Effector memory CD4-positive, alpha-beta T cell (primary cell): ENCODE results near the gene FAM131A.

Experiments
- DNase-seq, 3 donors: peaks; one replicate each; pipeline ENCODE4 v3.0.0-alpha.2; 2020
- H3K27ac ChIP-seq: 2 replicates; pipeline ENCODE4 v1.7.0; 2013; ENCODE audit warnings: mild to moderate bottlenecking, low read length, moderate library complexity; ENCODE audit not compliant: insufficient read depth, poor library complexity, severe bottlenecking
- H3K27me3 ChIP-seq: replicated peaks from 2 replicates; pipeline ENCODE4 v1.7.0; 2013; ENCODE audit warnings: mild to moderate bottlenecking, low read length; ENCODE audit not compliant: insufficient read depth, control insufficient read depth, poor library complexity, severe bottlenecking
- H3K36me3 ChIP-seq: 2 replicates; pipeline ENCODE4 v1.7.0; 2013; ENCODE audit warnings: mild to moderate bottlenecking, low read length, moderate library complexity; ENCODE audit not compliant: control insufficient read depth, insufficient read depth
- H3K4me1 ChIP-seq: 2 replicates; pipeline ENCODE4 v1.7.0; 2013; ENCODE audit warnings: low read length, mild to moderate bottlenecking; ENCODE audit not compliant: control insufficient read depth, insufficient read depth, poor library complexity, severe bottlenecking
- H3K4me3 ChIP-seq: 2 replicates; pipeline ENCODE4 v1.7.0; 2013; ENCODE audit warnings: low read length, low read depth, mild to moderate bottlenecking; ENCODE audit not compliant: insufficient read depth, poor library complexity, severe bottlenecking
- H3K9me3 ChIP-seq: 2 replicates; pipeline ENCODE4 v1.7.0; 2013; ENCODE audit warnings: mild to moderate bottlenecking, low read length, moderate library complexity; ENCODE audit not compliant: control insufficient read depth

The FAM131A gene

GRCh38 chr3:184332370-184333090, 4.9 kb upstream of the FAM131A start:
- Histone ChIP-seq H3K4me3 (no peak overlapping the region), H3K27me3 (no peaks in the 10 kb centered on the region), H3K36me3 (peaks cover 62% of the 10 kb centered on the region), H3K9me3 (no peaks in the 10 kb centered on the region), H3K27ac (no peak overlapping the region), H3K4me1 (peaks cover 13% of the 10 kb centered on the region)
- DNase-seq, result no peak

GRCh38 chr3:184333190-184333589, 4.2 kb upstream of the FAM131A start:
- no peak for DNase-seq
- Histone ChIP-seq H3K9me3 (no peaks in the 10 kb centered on the region), H3K4me1 (peaks cover 13% of the 10 kb centered on the region), H3K36me3 (peaks cover 55% of the 10 kb centered on the region), H3K27me3 (no peaks in the 10 kb centered on the region), H3K27ac (no peak overlapping the region), H3K4me3 (no peak overlapping the region)

GRCh38 chr3:184333700-184334099, 3.7 kb upstream of the FAM131A start:
- no peak for DNase-seq
- Histone ChIP-seq H3K4me3 (no peak overlapping the region), H3K4me1 (peaks cover 13% of the 10 kb centered on the region), H3K9me3 (no peaks in the 10 kb centered on the region), H3K27ac (peak overlapping the region; percentile 13), H3K27me3 (no peaks in the 10 kb centered on the region), H3K36me3 (peaks cover 50% of the 10 kb centered on the region)

GRCh38 chr3:184334470-184335158, 2.8 kb upstream of the FAM131A start:
- peaks cover 13% of the 10 kb centered on the region for H3K4me1 ChIP-seq

GRCh38 chr3:184335291-184335660, 2.1 kb upstream of the FAM131A start:
- Histone ChIP-seq H3K9me3 (no peaks in the 10 kb centered on the region), H3K36me3 (peaks cover 36% of the 10 kb centered on the region), H3K27me3 (no peaks in the 10 kb centered on the region), H3K4me3 (peak overlapping the region; percentile 62), H3K4me1 (peaks cover 13% of the 10 kb centered on the region), H3K27ac (peak overlapping the region; percentile 88)
- no peak for DNase-seq

More at GRCh38 chr3:184334470-184335158, 2.8 kb upstream of the FAM131A start:
- H3K9me3 ChIP-seq, result no peaks in the 10 kb centered on the region
- DNase-seq, result peak in 2 of 3 donors; percentile 40 to 50
- H3K27ac ChIP-seq, result peak overlapping the region; percentile 88
- H3K36me3 ChIP-seq, result peaks cover 43% of the 10 kb centered on the region
- H3K27me3 ChIP-seq, result no peaks in the 10 kb centered on the region
- H3K4me3 ChIP-seq, result no peak overlapping the region

GRCh38 chr3:184335661-184336546, 1.5 kb upstream of the FAM131A start:
- Histone ChIP-seq H3K27ac (peak overlapping the region; percentile 88), H3K36me3 (peaks cover 34% of the 10 kb centered on the region), H3K9me3 (no peaks in the 10 kb centered on the region), H3K4me3 (peak overlapping the region; percentile 62), H3K4me1 (peaks cover 13% of the 10 kb centered on the region), H3K27me3 (no peaks in the 10 kb centered on the region)
- DNase-seq, result peak; percentile 74 to 79 (median 75)

- no peak for DNase-seq
- peak overlapping the region; percentile 88 for H3K27ac ChIP-seq
- no peaks in the 10 kb centered on the region for H3K27me3 ChIP-seq
- H3K4me1 ChIP-seq, result peaks cover 13% of the 10 kb centered on the region
- H3K36me3 ChIP-seq, result peaks cover 26% of the 10 kb centered on the region
- H3K4me3 ChIP-seq, result peak overlapping the region; percentile 62
- H3K9me3 ChIP-seq, result no peaks in the 10 kb centered on the region
These were observed 627 bp upstream of the FAM131A start for GRCh38 chr3:184336547-184337398.

- no peak overlapping the region for H3K27ac ChIP-seq
- DNase-seq, result no peak
- H3K27me3 ChIP-seq, result no peaks in the 10 kb centered on the region
- no peaks in the 10 kb centered on the region for H3K9me3 ChIP-seq
- H3K4me3 ChIP-seq, result no peak overlapping the region
- peaks cover 15% of the 10 kb centered on the region for H3K36me3 ChIP-seq
- H3K4me1 ChIP-seq, result peaks cover 13% of the 10 kb centered on the region
These were observed 581 bp downstream of the FAM131A start for GRCh38 chr3:184337981-184338380.

- no peak for DNase-seq
- Histone ChIP-seq H3K9me3 (no peaks in the 10 kb centered on the region), H3K27ac (no peak overlapping the region), H3K4me3 (no peak overlapping the region), H3K27me3 (no peaks in the 10 kb centered on the region), H3K4me1 (peaks cover 13% of the 10 kb centered on the region), H3K36me3 (peaks cover 13% of the 10 kb centered on the region)
These were observed 1.1 kb downstream of the FAM131A start for GRCh38 chr3:184338511-184338945.
